Measurements from ENCODE around the gene ASPN.

ASPN gene

GRCh38 chr9:92468206-92468605 is 14.1 kb downstream of the ASPN start:
- DNase-seq (ENCODE audit: low spot score), result no peak
- TF ChIP-seq CTCF (IDR thresholded peaks at IDR 0.05; ENCODE audit: extremely low read depth, insufficient read depth, missing control alignments), result no peak
- in situ Hi-C loops (cut with MboI; ENCODE audit: low pct_unique_long_range_greater_than_20kb, low sequenced_read_pairs, unreplicated experiment), result loop anchor here (25.0 kb wide), 1 partner anchor 331 kb away; no protein-coding TSS in a partner anchor

DNA sequence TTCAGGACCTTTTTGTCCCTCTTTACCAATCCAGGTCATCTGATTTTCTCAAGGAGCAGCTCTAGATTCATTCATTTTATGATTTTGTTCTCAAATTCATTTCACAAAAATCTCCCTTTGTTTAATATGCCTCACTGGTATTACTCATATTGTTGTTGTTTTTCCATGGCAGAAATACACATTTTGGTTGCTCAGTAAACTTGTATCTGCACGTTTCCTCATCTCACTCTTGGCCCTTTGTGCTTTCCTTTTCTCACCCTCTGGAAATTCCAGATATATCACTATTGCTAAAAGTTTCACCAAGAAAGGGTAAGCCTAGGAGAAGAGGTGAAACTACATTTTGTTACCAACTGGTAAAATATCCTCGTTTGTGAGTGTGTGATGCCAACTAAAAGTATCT is 14.8 kb downstream of the ASPN start:
- TF ChIP-seq CTCF (IDR thresholded peaks at IDR 0.05; ENCODE audit: extremely low read depth, insufficient read depth, missing control alignments), result no peak

DNA sequence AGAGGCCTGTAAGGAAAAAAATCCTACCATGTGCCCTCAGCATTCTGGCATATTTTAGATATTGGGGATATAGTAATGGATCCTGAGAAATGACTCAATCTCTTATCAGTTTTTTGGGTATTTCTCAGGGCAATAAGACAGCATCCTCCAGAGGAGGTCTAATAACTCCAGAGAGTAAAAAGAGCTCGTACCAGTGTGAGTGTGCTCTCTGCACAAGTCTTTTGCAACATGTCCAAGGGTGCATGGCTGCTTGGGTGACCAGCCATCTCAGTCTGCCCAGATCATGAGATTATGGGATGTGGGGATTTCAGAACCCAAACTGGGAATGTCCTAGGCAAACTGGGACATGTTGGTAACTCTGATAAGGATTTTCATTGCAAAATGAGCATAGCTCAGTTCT is 15.3 kb downstream of the ASPN start:
- no peak for TF ChIP-seq CTCF (IDR thresholded peaks at IDR 0.05; ENCODE audit: extremely low read depth, insufficient read depth, missing control alignments)
- no peak for DNase-seq (ENCODE audit: low spot score)
- in situ Hi-C loops (cut with MboI; ENCODE audit: low pct_unique_long_range_greater_than_20kb, low sequenced_read_pairs, unreplicated experiment), result loop anchor here (25.0 kb wide), 1 partner anchor 330 kb away; no protein-coding TSS in a partner anchor

More for the DNA sequence above, 14.8 kb downstream of the ASPN start:
- in situ Hi-C loops (cut with MboI; ENCODE audit: low pct_unique_long_range_greater_than_20kb, low sequenced_read_pairs, unreplicated experiment), result loop anchor here (25.0 kb wide), 1 partner anchor 330 kb away; no protein-coding TSS in a partner anchor
- no peak for DNase-seq (ENCODE audit: low spot score)

DNA sequence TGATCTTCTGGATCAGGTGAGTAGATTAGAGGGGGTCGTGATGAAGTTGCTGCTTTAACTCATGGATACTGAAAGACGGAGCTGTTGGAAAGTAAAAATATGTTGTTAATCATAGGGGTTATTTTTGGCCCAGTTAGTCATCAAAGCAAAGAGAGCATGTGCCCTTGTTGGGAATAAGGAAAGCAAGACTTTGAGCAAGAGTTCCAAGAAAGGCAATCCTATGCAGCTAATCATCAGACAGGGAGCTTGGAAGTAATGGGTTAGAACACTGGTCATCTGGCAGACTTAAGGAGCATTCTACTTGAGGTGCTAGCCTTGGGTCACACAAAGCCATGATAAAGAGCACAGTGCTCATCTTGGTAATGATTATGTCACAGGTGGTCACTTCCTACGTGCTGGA is 18.3 kb downstream of the ASPN start:
- in situ Hi-C loops (cut with MboI; ENCODE audit: low pct_unique_long_range_greater_than_20kb, low sequenced_read_pairs, unreplicated experiment), result loop anchor here (25.0 kb wide), 1 partner anchor 327 kb away; no protein-coding TSS in a partner anchor
- no peak for TF ChIP-seq CTCF (IDR thresholded peaks at IDR 0.05; ENCODE audit: extremely low read depth, insufficient read depth, missing control alignments)
- no peak for DNase-seq (ENCODE audit: low spot score)

GRCh38 chr9:92463387-92463786 is 18.9 kb downstream of the ASPN start:
- in situ Hi-C loops (cut with MboI; ENCODE audit: low pct_unique_long_range_greater_than_20kb, low sequenced_read_pairs, unreplicated experiment), result loop anchor here (25.0 kb wide), 1 partner anchor 326 kb away; no protein-coding TSS in a partner anchor
- no peak for TF ChIP-seq CTCF (IDR thresholded peaks at IDR 0.05; ENCODE audit: extremely low read depth, insufficient read depth, missing control alignments)
- no peak for DNase-seq (ENCODE audit: low spot score)

DNA sequence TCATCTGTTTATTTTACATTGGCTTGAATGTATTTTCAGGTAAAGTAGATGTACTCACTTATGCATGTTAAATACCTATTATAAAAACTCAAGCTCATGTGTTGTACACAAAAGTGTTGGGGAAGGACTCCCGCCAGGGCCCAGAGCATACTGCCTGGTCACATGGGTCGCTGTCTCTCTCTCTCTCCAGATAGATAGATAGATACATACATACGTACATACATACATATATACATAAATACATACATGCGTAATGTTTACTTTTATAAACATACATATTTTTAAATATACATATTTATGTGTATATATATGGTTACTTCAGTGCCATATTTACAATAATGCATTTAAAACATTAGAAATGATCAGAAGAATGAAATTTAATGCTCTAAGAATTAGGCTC is 24.7 kb downstream of the ASPN start:
- DNase-seq (ENCODE audit: low spot score), result no peak
- in situ Hi-C loops (cut with MboI; ENCODE audit: low pct_unique_long_range_greater_than_20kb, low sequenced_read_pairs, unreplicated experiment), result loop anchor here (25.0 kb wide), 1 partner anchor 320 kb away; no protein-coding TSS in a partner anchor
- TF ChIP-seq CTCF (IDR thresholded peaks at IDR 0.05; ENCODE audit: extremely low read depth, insufficient read depth, missing control alignments), result no peak

Measured in GM13977 (cell line).